Amygdala (tissue), 56 donors: ENCODE data around the gene CEBPE.
A peak's percentile ranks its signal among the peaks of the same experiment; 100 is the strongest.
"Not testable (repeated sequence)": the region's sequence is repeated elsewhere in the genome, so short reads cannot be mapped to it uniquely, and the experiment has no call there.

Experiments
- DNase-seq, 56 donors: peaks; one replicate each; lab custom pipeline; 2025; lab: John Stamatoyannopoulos, UW

Gene CEBPE

GRCh38 chr14:23123419-23123818, 4.4 kb upstream of the CEBPE start:
- DNase-seq = peak in 4 of 56 donors; percentile 7 to 75 (median 14)

DNA sequence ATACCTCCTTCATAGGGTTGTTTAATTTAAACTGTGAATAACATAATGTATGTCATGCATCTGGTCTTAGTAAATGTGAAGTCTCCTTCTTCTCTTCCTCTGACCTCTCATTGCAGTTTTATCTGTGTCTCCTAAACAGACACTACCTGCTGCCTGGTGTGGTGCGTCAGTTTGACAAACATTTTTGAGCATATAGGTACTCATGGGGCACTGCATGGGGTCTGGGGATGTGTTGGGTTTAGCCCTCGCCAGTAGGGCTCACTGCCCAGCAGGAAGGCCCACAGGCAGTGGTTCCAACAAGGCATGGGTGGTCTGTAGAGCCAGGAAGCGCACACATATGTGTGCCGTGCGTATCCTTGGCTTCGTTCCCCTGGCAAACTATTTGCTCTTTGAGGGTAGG, 3.0 kb upstream of the CEBPE start:
- DNase-seq = no peak

DNA sequence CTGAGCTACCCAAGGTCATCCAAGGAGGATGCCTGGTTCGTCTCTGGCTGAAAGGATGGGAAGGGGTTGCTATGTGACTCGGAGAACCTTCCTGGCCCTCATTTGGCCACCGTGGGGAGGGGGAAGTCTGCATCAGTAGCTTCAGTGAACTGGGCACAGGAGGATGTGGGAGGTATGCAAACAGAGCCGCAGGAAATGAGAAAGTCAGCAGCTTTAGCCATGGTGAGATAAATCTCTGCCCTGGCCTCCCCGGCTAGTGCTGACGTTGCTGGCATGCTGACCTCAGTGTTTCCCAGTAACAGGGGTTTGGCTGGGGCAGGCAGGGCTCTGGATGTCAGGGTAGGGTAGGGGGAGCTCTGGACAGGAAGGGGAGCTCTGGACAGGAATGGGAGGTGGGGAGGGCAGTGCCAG, 2.3 kb upstream of the CEBPE start:
- peak in 1 of 56 donors; percentile 11 for DNase-seq

GRCh38 chr14:23120541-23121251, 1.6 kb upstream of the CEBPE start:
- DNase-seq = peak in 55 of 56 donors; percentile 18 to 93 (median 76)

DNA sequence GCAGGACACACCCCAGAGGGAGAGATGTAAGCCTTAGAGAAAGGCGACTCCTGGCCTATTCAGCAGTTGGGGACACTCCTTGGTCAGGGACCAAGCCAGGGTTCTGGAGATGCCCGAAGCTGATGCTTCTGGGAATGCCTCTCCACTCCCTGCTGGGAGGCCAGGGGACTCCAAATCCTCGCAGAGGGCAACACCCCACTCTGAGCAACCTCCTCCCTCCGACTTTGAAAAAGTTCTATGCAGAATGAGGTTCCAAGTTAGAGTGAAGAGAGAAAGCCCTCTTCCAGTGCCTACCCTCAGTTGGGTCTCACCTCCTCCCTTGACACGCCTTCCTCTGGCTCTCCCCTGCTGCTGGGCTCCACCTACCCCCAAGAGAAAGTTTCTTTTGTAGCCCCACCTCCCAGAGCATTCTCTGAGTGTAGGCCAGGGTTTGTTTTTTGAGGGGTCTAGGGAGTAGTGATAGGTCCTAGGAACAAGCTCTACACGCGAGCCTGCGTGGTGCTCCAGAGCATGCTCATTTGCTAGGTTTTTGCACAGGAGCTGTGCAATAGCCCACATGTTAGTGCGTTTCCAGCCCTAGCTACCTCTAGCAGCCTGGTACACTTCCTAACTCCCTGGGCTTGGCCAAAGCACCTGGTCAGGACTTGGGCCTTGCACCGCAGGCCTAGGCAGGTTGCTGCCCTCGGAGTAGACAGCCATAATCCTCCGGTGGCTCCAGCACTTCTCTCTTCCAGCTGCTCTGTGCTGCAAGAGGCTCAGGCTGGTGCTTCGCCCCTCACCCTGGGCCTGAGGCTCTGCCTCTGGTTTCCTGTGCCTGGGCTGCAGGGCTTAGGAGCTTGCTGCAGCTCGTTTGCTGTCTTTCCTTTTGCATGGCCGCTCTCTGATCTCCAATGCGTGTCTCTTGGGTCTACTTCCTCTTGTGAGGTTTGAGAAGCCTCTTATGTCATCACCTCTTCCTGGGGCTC, 590 bp upstream of the CEBPE start:
- peak in 1 of 56 donors; percentile 11 for DNase-seq

- DNase-seq = no peak
Observed at GRCh38 chr14:23117371-23118020, 1.6 kb downstream of the CEBPE start.

DNA sequence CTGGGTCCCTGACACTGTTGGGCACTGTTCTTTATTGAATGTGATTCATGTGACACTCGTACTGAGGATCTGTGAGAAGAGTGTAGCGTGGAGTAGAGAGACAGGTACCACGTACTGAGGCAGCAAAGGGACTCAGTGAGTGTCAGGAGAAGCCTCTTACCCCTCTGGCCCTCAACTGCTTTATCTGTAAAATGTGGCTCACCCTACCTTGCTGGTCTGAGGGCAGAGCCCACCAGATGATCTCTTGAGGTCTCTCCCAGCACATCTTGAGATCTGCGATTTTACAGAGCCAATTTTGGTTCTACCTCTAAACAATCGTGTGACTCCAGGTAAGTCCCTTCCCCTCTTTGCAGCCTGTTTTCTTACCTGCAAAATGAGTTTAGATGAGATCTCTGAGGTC, 3.1 kb downstream of the CEBPE start:
- no peak for DNase-seq

DNA sequence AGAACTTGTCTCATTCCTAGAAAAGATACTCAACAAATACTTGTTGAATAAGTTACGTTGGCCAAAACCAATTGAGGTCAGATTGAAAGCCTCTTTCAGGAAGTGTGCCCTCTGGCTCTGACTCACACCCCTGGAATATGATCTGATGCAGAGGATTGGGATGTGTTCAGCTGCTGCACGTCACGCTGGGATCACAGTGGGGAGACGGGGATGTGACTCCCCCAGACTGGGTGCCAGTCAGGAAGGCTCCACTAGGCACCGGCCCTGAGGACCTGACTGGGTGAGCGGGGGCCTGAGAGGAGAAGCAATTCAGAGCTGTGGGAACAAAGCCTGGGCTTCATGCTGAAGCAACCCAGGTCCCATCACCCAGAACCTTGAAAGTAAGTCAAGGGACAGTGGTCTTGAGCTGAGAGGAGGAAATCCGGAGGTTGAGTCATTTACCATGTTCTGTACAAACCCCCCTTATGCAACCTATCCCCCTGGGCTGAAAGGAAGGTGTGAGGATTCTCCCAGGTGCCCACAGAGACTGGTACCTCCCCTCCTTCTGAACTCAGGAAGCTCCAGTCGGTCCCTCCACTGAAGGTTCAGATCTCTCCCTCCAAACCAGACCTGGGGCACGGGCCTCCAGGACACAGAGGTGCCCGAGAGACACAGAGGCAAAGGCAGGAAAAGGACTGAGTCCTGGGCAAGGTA, 3.9 kb downstream of the CEBPE start:
- no peak for DNase-seq

DNA sequence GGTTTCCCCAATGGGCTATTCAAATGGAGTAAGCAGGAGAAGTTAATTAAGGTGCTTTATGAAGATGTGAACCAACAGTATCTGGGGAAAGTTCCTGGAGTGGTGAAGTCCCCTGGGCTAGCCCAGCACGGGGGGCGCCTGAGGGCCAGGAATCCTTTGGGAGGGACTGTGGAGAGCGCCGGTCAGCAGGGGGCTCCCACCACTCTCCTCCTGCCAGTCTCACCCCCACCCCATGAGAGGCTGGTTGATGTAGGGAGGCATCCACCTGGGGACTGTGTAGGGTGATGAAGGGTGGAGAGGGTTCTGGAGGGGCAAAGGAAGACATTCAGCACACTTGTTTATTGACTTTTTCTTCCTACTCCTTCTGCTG, 4.4 kb downstream of the CEBPE start:
- no peak for DNase-seq

GRCh38 chr14:23114120-23114458, 5.0 kb downstream of the CEBPE start:
- no peak for DNase-seq

DNA sequence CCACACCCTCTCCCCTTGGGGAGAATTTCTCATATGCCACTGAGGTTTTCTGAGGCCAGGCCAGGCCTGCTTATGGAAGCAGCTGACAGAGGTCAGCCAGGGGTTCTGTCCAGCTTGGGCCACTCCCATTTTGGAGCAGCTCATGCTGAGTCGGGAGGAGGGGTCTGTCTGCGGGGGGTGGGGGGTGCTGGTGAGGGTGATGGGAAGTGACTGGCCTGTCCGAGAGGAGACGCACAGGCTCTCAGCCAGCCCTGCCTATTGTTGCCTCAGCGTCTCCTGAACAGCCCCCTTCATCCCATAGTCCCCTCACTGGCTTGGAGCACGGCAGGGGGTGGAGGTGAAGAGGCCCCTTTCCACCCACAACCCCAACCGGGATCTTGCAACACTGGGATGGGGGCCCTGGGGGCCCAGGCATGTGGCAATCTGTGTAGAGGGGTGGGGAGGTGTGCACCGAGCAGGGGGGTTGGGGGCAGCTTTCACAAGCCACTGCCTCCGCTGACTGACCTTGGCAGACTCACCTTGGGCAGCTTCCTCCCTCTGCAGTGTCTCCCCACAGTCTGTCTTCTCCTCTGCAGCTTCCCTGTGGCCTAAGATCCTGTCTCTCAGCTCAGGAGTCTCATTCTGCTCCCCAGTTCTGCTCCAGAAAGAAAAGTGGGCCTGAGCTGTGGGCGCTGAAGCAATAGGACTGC, 5.5 kb downstream of the CEBPE start:
- DNase-seq = no peak

GRCh38 chr14:23112359-23113178, 6.5 kb downstream of the CEBPE start:
- no peak for DNase-seq

DNA sequence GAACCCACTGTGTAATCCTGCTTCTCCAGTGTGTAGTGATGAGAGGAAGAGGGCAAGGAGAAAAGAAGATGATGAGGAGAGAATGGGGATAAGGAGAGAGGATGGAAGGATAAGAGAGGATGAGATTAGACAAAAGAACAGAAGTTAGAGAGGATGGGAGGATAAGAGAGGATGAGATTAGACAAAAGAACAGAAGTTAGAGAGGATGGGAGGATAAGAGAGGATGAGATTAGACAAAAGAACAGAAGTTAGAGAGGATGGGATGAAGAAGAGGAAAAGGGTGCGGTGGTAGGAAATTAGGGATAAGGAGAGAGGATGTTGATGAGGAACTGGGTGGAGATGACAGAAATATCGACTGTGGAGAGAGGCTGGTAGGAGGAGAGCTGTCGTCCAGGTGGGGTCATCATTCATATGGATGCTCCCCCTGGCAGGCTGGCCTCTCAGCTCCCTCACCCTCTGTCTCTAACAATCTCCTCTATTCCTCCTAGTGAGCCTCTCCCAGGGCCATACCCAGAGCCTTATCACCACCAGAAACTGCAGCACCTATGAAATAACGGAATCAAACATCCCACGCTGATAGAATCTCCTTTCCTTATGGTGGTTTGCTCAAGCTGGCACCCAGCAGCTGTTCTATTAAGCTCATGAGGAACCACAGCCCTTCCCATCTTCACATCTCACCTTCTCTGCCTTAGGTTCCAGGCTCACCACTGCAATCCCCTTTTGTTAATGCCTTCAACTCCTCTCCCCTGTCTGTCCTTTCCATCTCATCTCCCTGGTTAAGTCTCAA, 8.3 kb downstream of the CEBPE start:
- no peak for DNase-seq

DNA sequence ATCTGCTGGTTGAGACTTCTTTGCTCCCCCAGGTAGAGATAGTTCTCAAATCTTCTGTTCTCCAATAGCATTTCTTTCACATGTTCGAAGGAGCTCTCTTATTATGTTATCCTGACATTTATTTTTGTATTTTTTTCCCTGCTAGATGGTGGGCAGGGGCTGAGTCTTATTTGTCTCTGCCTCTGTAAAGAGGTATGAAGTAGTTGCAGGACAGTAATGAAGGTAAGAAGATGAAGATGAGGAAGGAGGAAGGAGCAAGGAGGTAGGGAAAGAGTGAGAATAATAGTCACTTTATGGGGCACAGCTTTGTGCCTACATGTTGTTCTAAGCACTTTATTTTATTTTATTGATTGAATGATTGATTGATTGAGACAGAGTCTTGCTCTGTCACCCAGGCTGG, 9.3 kb downstream of the CEBPE start:
- DNase-seq = no peak

DNA sequence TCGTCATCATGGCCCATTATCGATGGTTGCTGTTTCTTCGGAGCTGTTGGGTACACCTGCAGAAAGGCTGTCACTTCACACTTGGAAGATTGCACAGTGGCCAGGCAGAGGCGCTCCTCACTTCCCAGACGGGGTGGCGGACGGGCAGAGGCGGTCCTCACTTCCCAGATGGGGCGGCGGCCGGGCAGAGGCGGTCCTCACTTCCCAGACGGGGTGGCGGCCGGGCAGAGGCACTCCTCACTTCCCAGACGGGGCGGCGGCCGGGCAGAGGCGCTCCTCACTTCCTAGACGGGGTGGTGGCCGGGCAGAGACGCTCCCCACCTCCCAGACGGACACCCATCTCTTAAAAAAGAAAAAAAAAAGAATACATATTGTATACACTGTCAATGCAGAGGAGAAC, 10.9 kb downstream of the CEBPE start:
- not testable (repeated sequence) for DNase-seq

GRCh38 chr14:23107620-23108019, 11.4 kb downstream of the CEBPE start:
- DNase-seq = not testable (repeated sequence)

GRCh38 chr14:23106747-23107045, 12.4 kb downstream of the CEBPE start:
- DNase-seq = no peak

GRCh38 chr14:23105348-23105824, 13.7 kb downstream of the CEBPE start:
- no peak for DNase-seq
